Bronchial epithelial cell (primary cell): ENCODE results near the gene PDIA2. TPM values are rescaled to one million over a fixed set of nuclear protein-coding genes. Genes with fewer than 3 reads are reported as not detected.

Experiments used
- DNase-seq: peaks from one replicate; pipeline ENCODE4 v3.0.0-alpha.2; 2010; ENCODE audit warnings: low read depth
- FAIRE-seq: peaks from 2 replicates; lab custom pipeline; 2011; peaks lifted over from hg19 to GRCh38; lab: Jason Lieb, UNC
- H3K27me3 ChIP-seq: 2 replicates; pipeline ENCODE4 v1.5.1; 2011; ENCODE audit warnings: low read length; ENCODE audit not compliant: control insufficient read depth, insufficient read depth
- H3K36me3 ChIP-seq: 2 replicates; pipeline ENCODE4 v1.5.1; 2011; ENCODE audit warnings: low read length; ENCODE audit not compliant: control insufficient read depth, insufficient read depth
- H3K4me3 ChIP-seq: 2 replicates; pipeline ENCODE4 v1.5.1; 2011; ENCODE audit warnings: mild to moderate bottlenecking, low read depth, low read length, control low read depth
- CTCF ChIP-seq: IDR thresholded peaks from 2 replicates; pipeline ENCODE4 v1.5.1; 2011; ENCODE audit warnings: mild to moderate bottlenecking, moderate library complexity, low read length, control low read depth, inconsistent platforms; ENCODE audit not compliant: insufficient read depth, severe bottlenecking
- total RNA-seq: library from RNA; depleted of rRNA; stranded (reverse); fragments of >200 nt; gene quantifications from 2 replicates; pipeline ENCODE4 v1.2.1, GENCODE V29; 2014

PDIA2 gene
- total RNA-seq, 1 donor from 2014 or later: not detected

GRCh38 chr16:301950-302349, 19.0 kb downstream of the PDIA2 start:
- Histone ChIP-seq H3K27me3 (no peaks in the 10 kb centered on the region), H3K4me3 (no peak overlapping the region), H3K36me3 (peaks cover 24% of the 10 kb centered on the region)
- TF ChIP-seq CTCF: no peak
- FAIRE-seq (no peak), DNase-seq (no peak)

GRCh38 chr16:303760-304505, 21.0 kb downstream of the PDIA2 start:
- no peaks in the 10 kb centered on the region for H3K27me3 ChIP-seq
- no peak for TF ChIP-seq CTCF
- FAIRE-seq (no peak), DNase-seq (no peak)
- peaks cover 24% of the 10 kb centered on the region for H3K36me3 ChIP-seq
- H3K4me3 ChIP-seq: no peak overlapping the region

GRCh38 chr16:305916-306626, 23.1 kb downstream of the PDIA2 start:
- H3K4me3 ChIP-seq: no peak overlapping the region
- no peak for TF ChIP-seq CTCF
- no peaks in the 10 kb centered on the region for H3K27me3 ChIP-seq
- H3K36me3 ChIP-seq: peaks cover 28% of the 10 kb centered on the region
- DNase-seq (peak; percentile 82), FAIRE-seq (peak; percentile 96)

GRCh38 chr16:306911-307370, 24.0 kb downstream of the PDIA2 start:
- Histone ChIP-seq H3K4me3 (no peak overlapping the region), H3K27me3 (no peaks in the 10 kb centered on the region), H3K36me3 (peaks cover 29% of the 10 kb centered on the region)
- no peak for TF ChIP-seq CTCF
- FAIRE-seq: no peak
- no peak for DNase-seq

GRCh38 chr16:307691-308312, 24.8 kb downstream of the PDIA2 start:
- no peak for TF ChIP-seq CTCF
- Histone ChIP-seq H3K4me3 (no peak overlapping the region), H3K27me3 (no peaks in the 10 kb centered on the region), H3K36me3 (peaks cover 29% of the 10 kb centered on the region)
- DNase-seq (no peak), FAIRE-seq (no peak)
